Tibial nerve (tissue), 4 donors: Measurements from ENCODE around the gene PGBD5. TPM values are rescaled to one million over a fixed set of nuclear protein-coding genes. Genes with fewer than 3 reads are reported as not detected.

Experiments
- DNase-seq, 2 donors: peaks; one replicate each; pipeline ENCODE4 v3.0.0-alpha.2; 2019; ENCODE audit warnings: low spot score in 2 of 2
- H3K27ac ChIP-seq, 4 donors: fragments of 200-600 bp; sonication (generic) in 3 of 4; one replicate each; pipeline ENCODE4 v1.5.1; 2017 to 2019; ENCODE audit warnings: mild to moderate bottlenecking in 1 of 4
- H3K27me3 ChIP-seq, 2 donors: fragments of 200-600 bp; sonication (generic) in 1 of 2; one replicate each; pipeline versions ENCODE4 v1.5.1 to v1.6.0; 2017 to 2019
- H3K36me3 ChIP-seq, 3 donors: fragments of 200-600 bp; sonication (generic); one replicate each; pipeline ENCODE4 v1.5.1; 2018 to 2019
- H3K4me1 ChIP-seq, 4 donors: fragments of 200-600 bp; sonication (generic) in 3 of 4; one replicate each; pipeline ENCODE4 v1.5.1; 2017 to 2019
- H3K4me3 ChIP-seq, 4 donors: fragments of 200-600 bp; sonication (generic) in 3 of 4; one replicate each; pipeline ENCODE4 v1.5.1; 2017 to 2019; ENCODE audit warnings: mild to moderate bottlenecking in 1 of 4, moderate library complexity in 1 of 4
- H3K9me3 ChIP-seq, 4 donors: fragments of 200-600 bp; sonication (generic) in 3 of 4; one replicate each; pipeline ENCODE4 v1.5.1; 2017 to 2019
- EP300 ChIP-seq, 2 donors: sonication (generic); formaldehyde crosslinking; IDR thresholded peaks; one replicate each; pipeline ENCODE4 v1.6.1; 2017; ENCODE audit warnings: antibody characterized with exemption in 2 of 2, mild to moderate bottlenecking in 1 of 2
- POLR2A ChIP-seq, 2 donors: fragments of 450-650 bp; IDR thresholded peaks; one replicate each; pipeline ENCODE4 v1.6.1; 2017; ENCODE audit warnings: antibody characterized with exemption in 2 of 2, mild to moderate bottlenecking in 2 of 2, moderate library complexity in 2 of 2
- WGBS, 2 donors: methylation state at CpG; one replicate each; pipeline ENCODE4 v1.1.5; 2018; 5-methylcytosine and 5-hydroxymethylcytosine counted together
- total RNA-seq, 4 donors: library from RNA; depleted of rRNA; stranded (reverse); fragments of >200 nt; gene quantifications; one replicate each; pipeline ENCODE4 v1.1.0, GENCODE V29; 2016
- TF ChIP-seq, protein P1 (sequence below), 5 experiments: fragments of 200-600 bp in 3 of 5; fragments of 450-650 bp in 2 of 5; sonication (generic) in 3 of 5; IDR thresholded peaks; one replicate each; pipeline ENCODE4 v1.5.1; 2016 to 2019; ENCODE audit warnings: antibody characterized with exemption in 5 of 5, mild to moderate bottlenecking in 3 of 5, moderate library complexity in 2 of 5

The PGBD5 gene
- total RNA-seq, 4 donors from 2014 or later, result 1.4 to 5.1 (median 2.2) TPM

DNA sequence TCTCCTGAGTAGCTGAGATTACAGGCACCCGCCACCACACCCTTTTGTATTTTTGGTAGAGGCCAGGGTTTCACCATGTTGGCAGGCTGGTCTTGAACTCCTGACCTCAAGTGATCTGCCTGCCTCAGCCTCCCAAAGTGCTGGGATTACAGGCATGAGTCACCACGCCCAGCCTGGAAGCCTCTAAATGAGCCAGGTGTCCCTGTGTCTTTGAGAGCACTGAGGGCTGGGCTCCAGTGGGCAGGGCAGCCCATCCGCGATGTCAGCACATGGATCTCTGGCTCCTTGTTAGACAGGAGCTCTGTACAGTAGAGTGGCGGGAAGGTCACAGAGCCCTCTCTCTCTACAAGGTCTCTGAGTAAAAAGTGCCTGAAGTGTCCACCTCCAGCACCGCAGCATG lies 124.3 kb downstream of the PGBD5 start:
- WGBS, 2 donors, result 78 to 93% methylated on average over 4 to 6 of the region's 6 CpGs
- no peak for DNase-seq
- TF ChIP-seq POLR2A (IDR thresholded peaks at IDR 0.05) (no peak), EP300 (IDR thresholded peaks at IDR 0.05) (no peak)
- TF ChIP-seq, protein P1, sequence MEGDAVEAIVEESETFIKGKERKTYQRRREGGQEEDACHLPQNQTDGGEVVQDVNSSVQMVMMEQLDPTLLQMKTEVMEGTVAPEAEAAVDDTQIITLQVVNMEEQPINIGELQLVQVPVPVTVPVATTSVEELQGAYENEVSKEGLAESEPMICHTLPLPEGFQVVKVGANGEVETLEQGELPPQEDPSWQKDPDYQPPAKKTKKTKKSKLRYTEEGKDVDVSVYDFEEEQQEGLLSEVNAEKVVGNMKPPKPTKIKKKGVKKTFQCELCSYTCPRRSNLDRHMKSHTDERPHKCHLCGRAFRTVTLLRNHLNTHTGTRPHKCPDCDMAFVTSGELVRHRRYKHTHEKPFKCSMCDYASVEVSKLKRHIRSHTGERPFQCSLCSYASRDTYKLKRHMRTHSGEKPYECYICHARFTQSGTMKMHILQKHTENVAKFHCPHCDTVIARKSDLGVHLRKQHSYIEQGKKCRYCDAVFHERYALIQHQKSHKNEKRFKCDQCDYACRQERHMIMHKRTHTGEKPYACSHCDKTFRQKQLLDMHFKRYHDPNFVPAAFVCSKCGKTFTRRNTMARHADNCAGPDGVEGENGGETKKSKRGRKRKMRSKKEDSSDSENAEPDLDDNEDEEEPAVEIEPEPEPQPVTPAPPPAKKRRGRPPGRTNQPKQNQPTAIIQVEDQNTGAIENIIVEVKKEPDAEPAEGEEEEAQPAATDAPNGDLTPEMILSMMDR (IDR thresholded peaks at IDR 0.05), result no peak

DNA sequence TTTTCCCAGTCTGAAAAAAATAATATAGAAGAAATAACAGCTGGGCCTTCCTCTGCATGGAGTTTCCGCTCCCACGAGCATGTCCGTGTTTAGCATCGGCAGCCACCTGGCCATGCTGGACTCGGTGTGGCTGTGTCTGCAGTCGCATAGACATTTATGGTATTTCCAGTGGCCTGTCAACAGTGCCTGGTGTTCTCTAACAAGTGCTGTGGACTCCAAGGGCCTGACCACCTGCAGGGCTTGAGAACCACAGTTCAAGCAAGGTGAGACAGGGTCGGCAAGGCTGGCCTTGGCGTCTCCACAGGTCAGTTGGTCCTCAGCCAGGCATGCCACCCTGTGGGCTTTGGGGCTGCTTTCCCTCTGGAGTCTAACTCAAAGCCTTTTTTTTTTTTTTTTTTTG lies 124.8 kb downstream of the PGBD5 start:
- H3K4me1 ChIP-seq, result no peaks in the 10 kb centered on the region
- no peak overlapping the region for H3K27ac ChIP-seq
- no peaks in the 10 kb centered on the region for H3K36me3 ChIP-seq
- H3K27me3 ChIP-seq, result no peaks in the 10 kb centered on the region
- 64 to 82% methylated on average over 8 of the region's 8 CpGs for WGBS, 2 donors
- no peaks in the 10 kb centered on the region for H3K9me3 ChIP-seq
- TF ChIP-seq EP300 (IDR thresholded peaks at IDR 0.05), result no peak
- TF ChIP-seq, protein P1 (IDR thresholded peaks at IDR 0.05), result no peak
- TF ChIP-seq POLR2A (IDR thresholded peaks at IDR 0.05), result no peak
- DNase-seq, result no peak
- H3K4me3 ChIP-seq, result no peak overlapping the region

More for the DNA sequence above, 124.3 kb downstream of the PGBD5 start:
- Histone ChIP-seq H3K27me3 (no peaks in the 10 kb centered on the region), H3K4me1 (no peaks in the 10 kb centered on the region), H3K36me3 (no peaks in the 10 kb centered on the region), H3K4me3 (no peak overlapping the region), H3K27ac (no peak overlapping the region), H3K9me3 (no peaks in the 10 kb centered on the region)

DNA sequence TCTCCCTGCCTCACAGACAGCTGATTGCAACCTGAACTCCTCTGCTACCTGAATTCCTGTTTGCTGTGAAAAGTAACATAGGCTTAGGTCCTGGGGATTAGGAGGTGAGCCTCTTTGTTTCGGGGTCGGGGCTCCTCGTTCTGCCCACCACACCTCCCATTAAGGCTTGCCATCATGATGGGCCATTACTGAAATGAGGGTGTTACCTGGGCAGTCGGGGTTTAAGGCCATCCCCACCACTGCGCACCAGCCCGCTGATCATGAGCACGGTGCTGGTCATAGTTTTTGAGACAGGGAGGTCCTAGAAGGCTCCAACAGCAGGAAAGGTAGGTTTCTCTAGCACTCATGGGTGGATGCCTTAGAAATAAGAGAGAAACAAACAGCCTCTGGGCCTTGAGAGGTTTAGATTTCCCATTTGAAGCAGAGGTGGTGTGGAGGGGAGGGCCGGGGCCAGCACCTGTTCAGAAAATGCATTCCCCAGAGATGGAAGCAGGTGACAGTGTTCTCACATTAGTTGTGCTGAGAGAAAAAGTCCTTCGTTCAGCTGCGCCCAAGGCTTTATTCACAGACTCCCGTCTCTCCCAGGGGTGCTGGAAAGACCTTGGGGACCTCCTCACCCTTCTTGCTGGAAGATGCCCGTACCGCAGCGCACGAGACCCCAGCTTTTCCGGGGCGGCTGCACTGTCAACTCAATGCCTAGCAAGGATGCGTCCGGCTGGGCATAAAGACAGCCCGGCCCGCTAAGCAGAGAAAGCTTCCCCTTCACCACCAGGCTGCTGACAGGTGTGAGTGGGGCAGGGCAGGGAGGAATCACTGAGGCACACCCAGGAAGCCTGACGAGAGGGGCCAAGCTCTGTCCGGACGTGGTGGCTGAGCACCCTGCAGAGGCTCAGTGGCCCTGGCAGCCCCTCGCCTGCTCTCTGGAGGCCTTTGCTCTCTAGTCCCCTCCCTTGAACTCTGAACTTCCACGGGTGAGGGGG lies 125.5 kb downstream of the PGBD5 start:
- H3K4me1 ChIP-seq, result no peaks in the 10 kb centered on the region
- no peak overlapping the region for H3K27ac ChIP-seq
- H3K36me3 ChIP-seq, result no peaks in the 10 kb centered on the region
- 80 to 85% methylated on average over 21 to 26 of the region's 26 CpGs for WGBS, 2 donors
- H3K9me3 ChIP-seq, result no peaks in the 10 kb centered on the region
- H3K27me3 ChIP-seq, result no peaks in the 10 kb centered on the region
- TF ChIP-seq POLR2A (IDR thresholded peaks at IDR 0.05), result no peak
- TF ChIP-seq, protein P1 (IDR thresholded peaks at IDR 0.05), result no peak
- no peak for TF ChIP-seq EP300 (IDR thresholded peaks at IDR 0.05)
- no peak for DNase-seq
- no peak overlapping the region for H3K4me3 ChIP-seq

DNA sequence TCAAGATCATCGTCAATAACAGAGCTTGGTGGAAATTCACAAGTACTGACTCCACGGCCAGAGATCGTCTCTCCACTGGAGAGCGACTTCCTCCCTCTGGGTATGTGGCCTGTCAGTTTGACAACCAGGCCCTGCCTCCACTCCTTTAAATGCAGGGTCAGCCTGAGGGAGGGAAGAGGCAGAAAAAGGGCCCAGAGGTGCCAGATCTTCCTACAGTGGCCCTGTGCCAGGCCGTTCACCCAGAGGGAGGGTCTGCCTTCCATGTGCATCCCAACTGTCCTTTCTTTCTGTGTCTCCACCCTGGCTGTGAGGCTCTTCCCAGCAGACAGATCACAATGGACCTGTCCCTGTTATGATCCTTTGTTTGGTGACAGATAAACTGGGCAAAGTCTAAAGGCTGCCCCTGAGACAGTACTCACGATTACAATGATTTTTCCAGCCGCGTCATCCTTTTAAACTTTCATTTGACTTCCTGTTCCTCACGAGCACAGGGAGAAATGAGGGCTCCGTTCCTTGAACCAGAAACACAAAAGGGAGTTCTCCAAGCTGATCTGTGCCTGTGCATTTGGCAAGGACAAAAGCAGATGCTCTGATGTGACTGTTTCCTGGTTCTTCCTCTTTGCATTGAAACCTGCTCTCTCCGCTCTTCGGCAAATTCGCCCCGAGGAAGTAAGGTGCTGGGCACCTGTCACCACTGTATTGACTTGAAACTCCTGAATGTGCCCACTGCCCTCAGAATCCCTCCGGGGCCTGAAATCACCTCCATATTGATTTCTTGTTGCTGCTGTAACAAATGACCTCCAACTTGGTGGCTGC lies 126.7 kb downstream of the PGBD5 start:
- no peaks in the 10 kb centered on the region for H3K36me3 ChIP-seq
- DNase-seq, result no peak
- no peak overlapping the region for H3K27ac ChIP-seq
- no peak overlapping the region for H3K4me3 ChIP-seq
- H3K4me1 ChIP-seq, result no peaks in the 10 kb centered on the region
- H3K27me3 ChIP-seq, result no peaks in the 10 kb centered on the region
- TF ChIP-seq, protein P1 (IDR thresholded peaks at IDR 0.05), result no peak
- TF ChIP-seq EP300 (IDR thresholded peaks at IDR 0.05) (no peak), POLR2A (IDR thresholded peaks at IDR 0.05) (no peak)
- no peaks in the 10 kb centered on the region for H3K9me3 ChIP-seq
- WGBS, 2 donors, result 73 to 78% methylated on average over 15 of the region's 15 CpGs
